Endothelial cell of umbilical vein (primary cell): ENCODE data around the gene NOP9. TPM values are rescaled to one million over a fixed set of nuclear protein-coding genes. Genes with fewer than 3 reads are reported as not detected.

Experiments
- BruUV-seq: library from RNA; stranded (reverse); fragments of 400-500 nt; replicated peaks from 2 replicates; lab custom pipeline; 2021; lab: Mats Ljungman, UMichigan
- CTCF ChIA-PET: fragments of 300-600, 350-600 bp; sonication (Branson Sonifier 250); formaldehyde crosslinking; loops from one replicate; lab custom pipeline; 2021; ENCODE audit warnings: antibody characterized with exemption, inconsistent platforms; lab: Charles Lee
- POLR2A ChIA-PET: fragments of 300-600, 350-600 bp; sonication (Branson Sonifier 250); formaldehyde crosslinking; loops from one replicate; lab custom pipeline; 2021; ENCODE audit warnings: antibody characterized with exemption, inconsistent platforms; lab: Charles Lee
- DNase-seq: peaks from one replicate; pipeline ENCODE4 v3.0.0-alpha.2; 2011; ENCODE audit warnings: low read depth, low spot score
- FAIRE-seq: peaks from 2 replicates; lab custom pipeline; 2011; peaks lifted over from hg19 to GRCh38; lab: Jason Lieb, UNC
- H2AFZ ChIP-seq: 2 replicates; pipeline ENCODE4 v1.6.0; 2012; ENCODE audit warnings: low read depth, low read length, control low read depth, inconsistent platforms
- H3K27ac ChIP-seq: 2 replicates; pipeline ENCODE4 v1.5.1; 2011; ENCODE audit warnings: low read depth, mild to moderate bottlenecking, control low read depth, low read length, moderate library complexity; ENCODE audit not compliant: insufficient read depth
- H3K27me3 ChIP-seq, 2 experiments: 2 replicates each; pipeline versions ENCODE4 v1.6.0 to v1.6.1; 2011; ENCODE audit warnings: low read length in 2 of 2, mixed read lengths in 1 of 2; ENCODE audit not compliant: control insufficient read depth in 2 of 2, insufficient read depth in 2 of 2
- H3K36me3 ChIP-seq, 2 experiments: 2 replicates in 1 of 2; 3 replicates in 1 of 2; pipeline ENCODE4 v1.5.1; 2011; ENCODE audit warnings: low read length in 2 of 2, mild to moderate bottlenecking in 1 of 2, moderate library complexity in 1 of 2; ENCODE audit not compliant: control insufficient read depth in 2 of 2, insufficient read depth in 2 of 2; ENCODE audit errors: extremely low read depth in 1 of 2
- H3K4me1 ChIP-seq: 3 replicates; pipeline ENCODE4 v1.5.1; 2011; ENCODE audit warnings: mild to moderate bottlenecking, low read length; ENCODE audit not compliant: control insufficient read depth, insufficient read depth; ENCODE audit errors: extremely low read depth
- H3K4me2 ChIP-seq: 2 replicates; pipeline ENCODE4 v1.6.1; 2011; ENCODE audit warnings: low read length, control low read depth, mixed read lengths; ENCODE audit not compliant: insufficient read depth
- H3K4me3 ChIP-seq, 3 experiments: fragments of 200-600 bp in 1 of 3; sonication (generic), shearing (Covaris generic) in 1 of 3; replicated peaks in 1 of 3; 2 replicates each; pipeline ENCODE4 v1.5.1; 2011 to 2016; ENCODE audit warnings: control low read depth in 3 of 3, low read length in 3 of 3, mild to moderate bottlenecking in 2 of 3, inconsistent platforms in 1 of 3, low read depth in 1 of 3, moderate library complexity in 1 of 3; ENCODE audit not compliant: insufficient read depth in 1 of 3
- H3K79me2 ChIP-seq: 2 replicates; pipeline ENCODE4 v1.6.0; 2012; ENCODE audit warnings: low read length, inconsistent platforms; ENCODE audit not compliant: control insufficient read depth, insufficient read depth
- H3K9ac ChIP-seq: replicated peaks from 2 replicates; pipeline ENCODE3; 2011; ENCODE audit warnings: low read length, control low read depth; ENCODE audit not compliant: insufficient read depth; ENCODE audit errors: extremely low read depth
- H3K9me1 ChIP-seq: replicated peaks from 3 replicates; pipeline ENCODE4 v1.6.0; 2011; ENCODE audit warnings: mild to moderate bottlenecking, low read length; ENCODE audit not compliant: control insufficient read depth, insufficient read depth; ENCODE audit errors: extremely low read depth
- H3K9me3 ChIP-seq: replicated peaks from 2 replicates; pipeline ENCODE4 v1.5.1; 2012; ENCODE audit warnings: low read length, inconsistent platforms; ENCODE audit not compliant: control insufficient read depth, insufficient read depth
- H4K20me1 ChIP-seq: replicated peaks from 2 replicates; pipeline ENCODE3; 2011; ENCODE audit warnings: mild to moderate bottlenecking, low read length; ENCODE audit not compliant: control insufficient read depth, insufficient read depth; ENCODE audit errors: extremely low read depth
- CTCF ChIP-seq, 2 donors: IDR thresholded peaks; 1 replicate in 1 of 2; 2 replicates in 1 of 2; pipeline ENCODE4 v1.5.1; 2011; ENCODE audit warnings: low read length in 2 of 2, mild to moderate bottlenecking in 2 of 2, moderate library complexity in 2 of 2, control low read depth in 1 of 2, inconsistent platforms in 1 of 2, low read depth in 1 of 2; ENCODE audit not compliant: insufficient read depth in 1 of 2; ENCODE audit errors: extremely low read depth in 1 of 2
- FOS ChIP-seq: IDR thresholded peaks from 2 replicates; pipeline ENCODE4 v1.6.1; 2011; ENCODE audit warnings: mild to moderate bottlenecking, low read length, moderate library complexity, borderline replicate concordance; ENCODE audit not compliant: insufficient read depth
- GATA2 ChIP-seq: IDR thresholded peaks from 2 replicates; pipeline ENCODE4 v1.7.0; 2011; ENCODE audit warnings: low read depth, mild to moderate bottlenecking, moderate library complexity, mixed read lengths, low read length; ENCODE audit not compliant: insufficient read length, insufficient read depth
- JUN ChIP-seq: IDR thresholded peaks from 2 replicates; pipeline ENCODE4 v1.6.1; 2011; ENCODE audit warnings: borderline replicate concordance, low read depth; ENCODE audit not compliant: insufficient read length, insufficient read depth
- MAX ChIP-seq: IDR thresholded peaks from 2 replicates; pipeline ENCODE4 v1.6.1; 2011; ENCODE audit not compliant: insufficient read depth, insufficient read length
- MYC ChIP-seq: IDR thresholded peaks from one replicate; pipeline ENCODE4 v1.6.1; 2011; ENCODE audit warnings: mild to moderate bottlenecking, low read depth, low read length
- POLR2A ChIP-seq: IDR thresholded peaks from 2 replicates; pipeline ENCODE4 v1.6.1; 2012; ENCODE audit warnings: low read depth, mild to moderate bottlenecking, control low read depth, low read length
- POLR2AphosphoS5 ChIP-seq: IDR thresholded peaks from 2 replicates; pipeline ENCODE4 v1.6.1; 2012; ENCODE audit warnings: low read depth, mild to moderate bottlenecking, control low read depth, low read length, moderate library complexity; ENCODE audit not compliant: insufficient read depth
- dilution Hi-C: fragments of 300-500 bp; cut with MboI; formaldehyde crosslinking; loops from one replicate; pipeline ENCODE4 v1.15.0; 2019; ENCODE audit warnings: low sequenced_read_pairs; ENCODE audit not compliant: extremely low pct_ligation_motif_present
- intact Hi-C: fragments of 100-400 bp; cut with micrococcal nuclease; formaldehyde crosslinking; loops from one replicate; pipeline ENCODE4 v1.10.0; 2022
- polyA plus RNA-seq, 4 experiments: library from polyadenylated mRNA; depleted of rRNA in 3 of 4; stranded (reverse) in 3 of 4; unstranded in 1 of 4; fragments of >200 nt; gene quantifications; 2 replicates each; pipeline versions ENCODE4 v1.2.1 to v1.2.3, GENCODE V29; 2011 to 2012; ENCODE audit warnings: missing spikeins in 1 of 4
- total RNA-seq: library from RNA; stranded (reverse); gene quantifications from 2 replicates; pipeline ENCODE4 v1.2.3, GENCODE V29; 2021

NOP9 gene
- total and polyA plus RNA-seq, 2 donors (not counting 3 experiments of a cell fraction or from before 2014, with no cell fraction given): 16.2 to 31.0 TPM

- intact Hi-C loops: no loop called here
- Histone ChIP-seq H3K79me2 (no peaks in the 10 kb centered on the region), H3K4me1 (no peaks in the 10 kb centered on the region), H2AFZ (no peak overlapping the region), H3K4me2 (no peak overlapping the region), H3K27me3 (no peaks in the 10 kb centered on the region), H3K27ac (no peak overlapping the region), H3K4me3 (no peak overlapping the region), H3K9me1 (no peaks in the 10 kb centered on the region), H3K36me3 (peaks cover 0 to 3% of the 10 kb centered on the region in 2 experiments), H4K20me1 (no peaks in the 10 kb centered on the region), H3K9me3 (no peaks in the 10 kb centered on the region), H3K9ac (no peak overlapping the region)
- no peak for FAIRE-seq
- POLR2A ChIA-PET: no interaction called here
- no peak for DNase-seq
- BruUV-seq: no TSS peak
- dilution Hi-C loops: no loop called here
- TF ChIP-seq MYC (no peak), JUN (no peak), FOS (no peak)
- CTCF ChIA-PET: interaction anchor here (1.0 to 13.0 kb wide), 4 partner anchors 30 to 58 kb away, joined by 3 to 199 read pairs (median 6); partner anchors contain the start of genes CIDEB, DHRS1, MDP1 and NOP9
Observed at GRCh38 chr14:24250354-24250753, 49.3 kb upstream of the NOP9 start.

- intact Hi-C loops (no loop called here), dilution Hi-C loops (no loop called here)
- Histone ChIP-seq H3K36me3 (peaks cover 0 to 3% of the 10 kb centered on the region in 2 experiments), H3K4me1 (no peaks in the 10 kb centered on the region), H2AFZ (no peak overlapping the region), H3K27me3 (no peaks in the 10 kb centered on the region), H3K4me3 (no peak overlapping the region), H3K9ac (no peak overlapping the region), H3K9me1 (no peaks in the 10 kb centered on the region), H3K27ac (no peak overlapping the region), H3K9me3 (no peaks in the 10 kb centered on the region), H4K20me1 (no peaks in the 10 kb centered on the region), H3K4me2 (no peak overlapping the region), H3K79me2 (no peaks in the 10 kb centered on the region)
- FAIRE-seq (peak; percentile 71), DNase-seq (peak; percentile 12)
- TF ChIP-seq POLR2A: no peak
- TF ChIP-seq POLR2AphosphoS5: no peak
- no peak for TF ChIP-seq FOS
- TF ChIP-seq CTCF (IDR thresholded peaks at IDR 0.05; ENCODE audit: extremely low read depth in 1 of 2, insufficient read depth in 1 of 2, low read depth in 1 of 2, low read length in 2 of 2): peak in 1 of 2 donors; percentile 2
- no peak for TF ChIP-seq MAX
- no peak for TF ChIP-seq GATA2
- ChIA-PET POLR2A (interaction anchor here (1.1 kb wide), 1 partner anchor 10 kb away, joined by 6 read pairs; the partner anchor contains the start of gene TINF2), CTCF (interaction anchor here (1.1 to 13.0 kb wide), 6 partner anchors 9 to 59 kb away, joined by 3 to 199 read pairs (median 6); partner anchors contain the start of genes CIDEB, DHRS1, LTB4R and LTB4R2)
- BruUV-seq: no TSS peak
Observed at GRCh38 chr14:24251880-24252288, 47.8 kb upstream of the NOP9 start.
